DOHH2 (cell line): Measurements from ENCODE around the gene CSNK2A3.

Experiments
- H3F3A ChIP-seq: fragments of 200-600 bp; sonication (generic), shearing (Covaris generic); 2 replicates; pipeline ENCODE4 v1.6.0; 2016; ENCODE audit warnings: antibody characterized with exemption, mild to moderate bottlenecking; ENCODE audit not compliant: control insufficient read depth, insufficient read depth
- H3K27ac ChIP-seq: fragments of 200-600 bp; sonication (generic); 2 replicates; pipeline ENCODE4 v1.5.1; 2014; ENCODE audit warnings: low read depth, mild to moderate bottlenecking, low read length, moderate library complexity
- H3K27me3 ChIP-seq: fragments of 200-600 bp; sonication (generic); 2 replicates; pipeline ENCODE4 v1.6.1; 2014; ENCODE audit warnings: mild to moderate bottlenecking, low read length, mixed read lengths; ENCODE audit not compliant: control insufficient read depth
- H3K36me3 ChIP-seq: fragments of 200-600 bp; sonication (generic); 2 replicates; pipeline ENCODE4 v1.6.1; 2014; ENCODE audit warnings: mild to moderate bottlenecking, low read length, moderate library complexity, mixed read lengths; ENCODE audit not compliant: control insufficient read depth
- H3K4me1 ChIP-seq: fragments of 200-600 bp; sonication (generic); 2 replicates; pipeline ENCODE4 v1.6.1; 2014; ENCODE audit warnings: mild to moderate bottlenecking, low read length, mixed read lengths; ENCODE audit not compliant: control insufficient read depth
- H3K4me2 ChIP-seq: fragments of 200-600 bp; sonication (generic); 2 replicates; pipeline ENCODE4 v1.6.0; 2014; ENCODE audit warnings: mild to moderate bottlenecking, low read length, moderate library complexity
- H3K4me3 ChIP-seq: fragments of 200-600 bp; sonication (generic); 2 replicates; pipeline ENCODE4 v1.5.1; 2014; ENCODE audit warnings: mild to moderate bottlenecking, low read length, mixed read lengths
- H3K79me2 ChIP-seq: fragments of 200-600 bp; sonication (generic); 2 replicates; pipeline ENCODE4 v1.6.1; 2014; ENCODE audit warnings: mild to moderate bottlenecking, low read length, mixed read lengths; ENCODE audit not compliant: control insufficient read depth
- H3K9me2 ChIP-seq: fragments of 200-600 bp; sonication (generic); replicated peaks from 2 replicates; pipeline ENCODE4 v1.6.1; 2014; ENCODE audit warnings: mild to moderate bottlenecking, low read length, mixed read lengths; ENCODE audit not compliant: control insufficient read depth
- H3K9me3 ChIP-seq: fragments of 200-600 bp; sonication (generic); 2 replicates; pipeline ENCODE4 v1.6.1; 2014; ENCODE audit warnings: antibody characterized with exemption, low read length, mixed read lengths; ENCODE audit not compliant: control insufficient read depth, insufficient read depth
- H4K20me1 ChIP-seq: fragments of 200-600 bp; sonication (generic); 2 replicates; pipeline ENCODE4 v1.6.0; 2014; ENCODE audit warnings: low read depth, mild to moderate bottlenecking, antibody characterized with exemption, low read length, moderate library complexity; ENCODE audit not compliant: control insufficient read depth, insufficient read depth
- EZH2phosphoT487 ChIP-seq: fragments of 200-600 bp; sonication (generic); IDR thresholded peaks from 2 replicates; pipeline ENCODE4 v1.6.1; 2017; ENCODE audit warnings: borderline replicate concordance, mild to moderate bottlenecking, antibody characterized with exemption, low read length, moderate library complexity, mixed read lengths
- TF ChIP-seq, protein P1 (sequence below): fragments of 200-600 bp; sonication (generic); IDR thresholded peaks from one replicate; pipeline ENCODE4 v1.5.1; 2014; ENCODE audit warnings: antibody characterized with exemption, mild to moderate bottlenecking, low read depth, low read length; ENCODE audit not compliant: poor library complexity, severe bottlenecking

CSNK2A3 gene

DNA sequence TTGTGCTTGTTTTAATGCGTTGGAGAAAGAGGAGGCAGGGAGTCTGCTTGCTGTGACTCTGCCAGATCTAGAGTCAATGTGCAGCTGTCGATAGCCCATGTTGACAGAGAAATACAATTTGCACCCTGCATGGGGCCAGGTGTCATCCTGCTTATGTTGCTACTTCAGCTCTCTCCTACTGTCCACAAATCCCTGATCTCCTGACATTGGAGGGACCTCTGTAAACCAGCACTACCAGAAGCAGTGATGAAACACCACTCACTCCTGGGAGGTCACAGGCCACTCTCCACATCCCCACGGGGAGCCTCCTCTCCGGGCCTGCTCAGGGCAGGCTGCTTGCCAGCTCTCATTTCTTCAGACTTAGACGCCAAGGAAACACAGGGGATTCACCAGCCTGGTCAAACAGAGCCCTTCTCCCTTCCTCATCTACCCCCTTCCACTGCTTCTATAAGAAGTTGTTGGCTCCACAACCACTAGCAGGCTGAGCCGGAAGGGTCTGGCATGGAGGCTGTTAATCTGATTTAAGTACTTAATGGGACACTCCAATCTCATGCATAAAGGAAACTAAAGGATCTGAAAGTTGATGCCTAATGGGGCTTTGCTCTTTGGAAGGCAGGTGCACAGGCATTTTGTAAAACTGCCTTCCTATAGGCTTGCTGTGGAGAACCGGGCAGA is 29.9 kb upstream of the CSNK2A3 start:
- H3K4me3 ChIP-seq: no peak overlapping the region
- H3K27me3 ChIP-seq: no peaks in the 10 kb centered on the region
- no peaks in the 10 kb centered on the region for H4K20me1 ChIP-seq
- H3K27ac ChIP-seq: no peak overlapping the region
- H3K79me2 ChIP-seq: no peaks in the 10 kb centered on the region
- H3K36me3 ChIP-seq: no peaks in the 10 kb centered on the region
- TF ChIP-seq, protein P1, sequence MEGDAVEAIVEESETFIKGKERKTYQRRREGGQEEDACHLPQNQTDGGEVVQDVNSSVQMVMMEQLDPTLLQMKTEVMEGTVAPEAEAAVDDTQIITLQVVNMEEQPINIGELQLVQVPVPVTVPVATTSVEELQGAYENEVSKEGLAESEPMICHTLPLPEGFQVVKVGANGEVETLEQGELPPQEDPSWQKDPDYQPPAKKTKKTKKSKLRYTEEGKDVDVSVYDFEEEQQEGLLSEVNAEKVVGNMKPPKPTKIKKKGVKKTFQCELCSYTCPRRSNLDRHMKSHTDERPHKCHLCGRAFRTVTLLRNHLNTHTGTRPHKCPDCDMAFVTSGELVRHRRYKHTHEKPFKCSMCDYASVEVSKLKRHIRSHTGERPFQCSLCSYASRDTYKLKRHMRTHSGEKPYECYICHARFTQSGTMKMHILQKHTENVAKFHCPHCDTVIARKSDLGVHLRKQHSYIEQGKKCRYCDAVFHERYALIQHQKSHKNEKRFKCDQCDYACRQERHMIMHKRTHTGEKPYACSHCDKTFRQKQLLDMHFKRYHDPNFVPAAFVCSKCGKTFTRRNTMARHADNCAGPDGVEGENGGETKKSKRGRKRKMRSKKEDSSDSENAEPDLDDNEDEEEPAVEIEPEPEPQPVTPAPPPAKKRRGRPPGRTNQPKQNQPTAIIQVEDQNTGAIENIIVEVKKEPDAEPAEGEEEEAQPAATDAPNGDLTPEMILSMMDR: no peak
- TF ChIP-seq EZH2phosphoT487: no peak
- no peaks in the 10 kb centered on the region for H3K4me1 ChIP-seq
- H3K9me3 ChIP-seq: no peaks in the 10 kb centered on the region
- no peak overlapping the region for H3K4me2 ChIP-seq
- H3F3A ChIP-seq: no peaks in the 10 kb centered on the region
- H3K9me2 ChIP-seq: no peaks in the 10 kb centered on the region

DNA sequence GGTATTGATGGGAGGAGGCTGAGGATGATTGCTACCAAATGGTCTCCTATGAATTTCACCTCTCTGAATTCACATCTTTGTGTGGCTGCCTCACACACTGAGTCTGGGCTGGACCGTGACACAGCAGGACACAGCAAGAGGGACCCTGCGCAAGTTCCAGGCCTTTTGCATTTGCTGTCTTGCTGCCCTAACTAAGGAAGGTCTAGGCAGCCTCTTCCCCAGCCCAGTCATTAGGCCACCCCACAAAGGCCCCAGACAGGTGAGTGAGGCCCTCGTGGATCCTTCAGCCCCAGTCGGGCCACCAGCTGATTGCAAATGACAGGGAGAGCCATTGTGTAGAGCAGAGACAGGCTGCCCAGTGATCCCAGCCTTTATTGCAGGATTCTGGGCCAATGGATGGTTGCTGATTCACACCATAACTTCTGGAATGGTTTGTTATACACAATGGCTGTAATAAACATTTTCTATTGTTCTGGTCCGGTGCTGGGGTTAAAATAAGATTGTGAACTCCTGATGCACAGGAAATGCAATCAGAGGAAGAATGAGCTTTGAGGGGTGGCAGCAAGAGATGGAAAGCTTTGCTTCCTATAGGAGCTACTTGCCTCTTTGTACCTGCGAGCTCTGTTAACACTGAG is 28.5 kb upstream of the CSNK2A3 start:
- H3K4me2 ChIP-seq: no peak overlapping the region
- no peaks in the 10 kb centered on the region for H3K36me3 ChIP-seq
- TF ChIP-seq EZH2phosphoT487: no peak
- TF ChIP-seq, protein P1: no peak
- H3F3A ChIP-seq: no peaks in the 10 kb centered on the region
- no peaks in the 10 kb centered on the region for H4K20me1 ChIP-seq
- no peak overlapping the region for H3K27ac ChIP-seq
- no peaks in the 10 kb centered on the region for H3K9me2 ChIP-seq
- no peak overlapping the region for H3K4me3 ChIP-seq
- no peaks in the 10 kb centered on the region for H3K4me1 ChIP-seq
- no peaks in the 10 kb centered on the region for H3K9me3 ChIP-seq
- H3K79me2 ChIP-seq: no peaks in the 10 kb centered on the region
- H3K27me3 ChIP-seq: no peaks in the 10 kb centered on the region

DNA sequence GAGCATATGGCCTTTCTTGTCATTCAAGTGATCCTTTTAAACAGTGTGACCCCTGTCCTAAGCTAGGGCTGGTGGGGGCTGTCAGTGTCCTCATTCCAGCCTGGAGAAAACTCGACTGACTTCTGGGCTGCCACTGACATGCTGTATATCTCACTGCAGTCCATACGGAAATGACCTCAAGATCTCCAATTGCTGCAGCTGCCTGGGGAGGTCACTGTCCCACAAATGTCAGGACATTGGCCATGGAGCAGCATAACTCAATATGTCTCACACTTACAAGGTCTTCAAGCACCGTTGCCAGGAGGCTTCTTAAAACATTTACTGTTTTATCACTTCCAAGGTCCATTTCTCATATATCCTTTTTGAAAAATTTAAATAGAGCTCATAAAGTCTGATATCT is 27.8 kb upstream of the CSNK2A3 start:
- H4K20me1 ChIP-seq: no peaks in the 10 kb centered on the region
- H3K9me2 ChIP-seq: no peaks in the 10 kb centered on the region
- no peaks in the 10 kb centered on the region for H3K9me3 ChIP-seq
- no peak overlapping the region for H3K27ac ChIP-seq
- no peaks in the 10 kb centered on the region for H3F3A ChIP-seq
- no peaks in the 10 kb centered on the region for H3K79me2 ChIP-seq
- TF ChIP-seq, protein P1: no peak
- TF ChIP-seq EZH2phosphoT487: no peak
- H3K4me2 ChIP-seq: no peak overlapping the region
- H3K4me1 ChIP-seq: no peaks in the 10 kb centered on the region
- H3K36me3 ChIP-seq: no peaks in the 10 kb centered on the region
- H3K27me3 ChIP-seq: no peaks in the 10 kb centered on the region
- H3K4me3 ChIP-seq: no peak overlapping the region
